ENCODE data around the gene OAS2. TPM values are rescaled to one million over a fixed set of nuclear protein-coding genes. Genes with fewer than 3 reads are reported as not detected.

The OAS2 gene
- polyA plus RNA-seq, 1 donor from 2014 or later: not detected

DNA sequence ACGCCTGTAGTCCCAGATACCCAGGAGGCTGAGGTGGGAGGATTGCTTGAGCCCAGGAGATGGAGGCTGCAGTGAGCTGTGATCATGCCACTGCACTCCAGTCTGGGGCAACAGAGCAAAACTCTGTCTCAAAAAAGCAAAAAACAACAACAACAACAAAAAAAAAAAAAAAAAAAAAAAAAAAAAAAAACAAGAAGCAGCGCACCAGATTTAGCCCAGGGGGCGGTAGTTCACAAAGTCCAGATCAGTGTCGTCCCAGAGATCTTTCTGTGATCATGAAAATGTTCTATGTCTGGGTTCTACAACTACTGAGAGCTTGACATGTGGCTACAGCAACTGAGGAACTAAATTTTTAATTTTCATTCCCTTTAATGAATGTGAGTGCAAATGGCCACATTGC, 27.4 kb downstream of the OAS2 start:
- no peaks in the 10 kb centered on the region for H4K20me1 ChIP-seq (ENCODE audit: insufficient read depth)
- no peaks in the 10 kb centered on the region for H3K79me2 ChIP-seq (replicated peaks; ENCODE audit: insufficient read depth, low read length)
- no peak overlapping the region for H3K4me2 ChIP-seq (ENCODE audit: low read length)
- no peak overlapping the region for H3K27ac ChIP-seq (ENCODE audit: low read length)
- H3K9me3 ChIP-seq (ENCODE audit: low read length): no peaks in the 10 kb centered on the region
- no peaks in the 10 kb centered on the region for H3F3A ChIP-seq (ENCODE audit: insufficient read depth, low read length, poor library complexity, severe bottlenecking)
- no peak overlapping the region for H2AFZ ChIP-seq (ENCODE audit: low read depth, low read length)
- TF ChIP-seq POLR2AphosphoS5 (IDR thresholded peaks at IDR 0.05) (no peak), EZH2 (IDR thresholded peaks at IDR 0.05; ENCODE audit: borderline replicate concordance, insufficient read depth, low read length, poor library complexity, severe bottlenecking) (no peak), TAF1 (IDR thresholded peaks at IDR 0.05; ENCODE audit: low read depth) (no peak), EP300 (conservative IDR thresholded peaks at IDR 0.05; ENCODE audit: poor library complexity, severe bottlenecking) (no peak)
- TF ChIP-seq, protein P1, sequence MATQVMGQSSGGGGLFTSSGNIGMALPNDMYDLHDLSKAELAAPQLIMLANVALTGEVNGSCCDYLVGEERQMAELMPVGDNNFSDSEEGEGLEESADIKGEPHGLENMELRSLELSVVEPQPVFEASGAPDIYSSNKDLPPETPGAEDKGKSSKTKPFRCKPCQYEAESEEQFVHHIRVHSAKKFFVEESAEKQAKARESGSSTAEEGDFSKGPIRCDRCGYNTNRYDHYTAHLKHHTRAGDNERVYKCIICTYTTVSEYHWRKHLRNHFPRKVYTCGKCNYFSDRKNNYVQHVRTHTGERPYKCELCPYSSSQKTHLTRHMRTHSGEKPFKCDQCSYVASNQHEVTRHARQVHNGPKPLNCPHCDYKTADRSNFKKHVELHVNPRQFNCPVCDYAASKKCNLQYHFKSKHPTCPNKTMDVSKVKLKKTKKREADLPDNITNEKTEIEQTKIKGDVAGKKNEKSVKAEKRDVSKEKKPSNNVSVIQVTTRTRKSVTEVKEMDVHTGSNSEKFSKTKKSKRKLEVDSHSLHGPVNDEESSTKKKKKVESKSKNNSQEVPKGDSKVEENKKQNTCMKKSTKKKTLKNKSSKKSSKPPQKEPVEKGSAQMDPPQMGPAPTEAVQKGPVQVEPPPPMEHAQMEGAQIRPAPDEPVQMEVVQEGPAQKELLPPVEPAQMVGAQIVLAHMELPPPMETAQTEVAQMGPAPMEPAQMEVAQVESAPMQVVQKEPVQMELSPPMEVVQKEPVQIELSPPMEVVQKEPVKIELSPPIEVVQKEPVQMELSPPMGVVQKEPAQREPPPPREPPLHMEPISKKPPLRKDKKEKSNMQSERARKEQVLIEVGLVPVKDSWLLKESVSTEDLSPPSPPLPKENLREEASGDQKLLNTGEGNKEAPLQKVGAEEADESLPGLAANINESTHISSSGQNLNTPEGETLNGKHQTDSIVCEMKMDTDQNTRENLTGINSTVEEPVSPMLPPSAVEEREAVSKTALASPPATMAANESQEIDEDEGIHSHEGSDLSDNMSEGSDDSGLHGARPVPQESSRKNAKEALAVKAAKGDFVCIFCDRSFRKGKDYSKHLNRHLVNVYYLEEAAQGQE (IDR thresholded peaks at IDR 0.05; ENCODE audit: borderline replicate concordance): no peak
- TF ChIP-seq, protein P2, sequence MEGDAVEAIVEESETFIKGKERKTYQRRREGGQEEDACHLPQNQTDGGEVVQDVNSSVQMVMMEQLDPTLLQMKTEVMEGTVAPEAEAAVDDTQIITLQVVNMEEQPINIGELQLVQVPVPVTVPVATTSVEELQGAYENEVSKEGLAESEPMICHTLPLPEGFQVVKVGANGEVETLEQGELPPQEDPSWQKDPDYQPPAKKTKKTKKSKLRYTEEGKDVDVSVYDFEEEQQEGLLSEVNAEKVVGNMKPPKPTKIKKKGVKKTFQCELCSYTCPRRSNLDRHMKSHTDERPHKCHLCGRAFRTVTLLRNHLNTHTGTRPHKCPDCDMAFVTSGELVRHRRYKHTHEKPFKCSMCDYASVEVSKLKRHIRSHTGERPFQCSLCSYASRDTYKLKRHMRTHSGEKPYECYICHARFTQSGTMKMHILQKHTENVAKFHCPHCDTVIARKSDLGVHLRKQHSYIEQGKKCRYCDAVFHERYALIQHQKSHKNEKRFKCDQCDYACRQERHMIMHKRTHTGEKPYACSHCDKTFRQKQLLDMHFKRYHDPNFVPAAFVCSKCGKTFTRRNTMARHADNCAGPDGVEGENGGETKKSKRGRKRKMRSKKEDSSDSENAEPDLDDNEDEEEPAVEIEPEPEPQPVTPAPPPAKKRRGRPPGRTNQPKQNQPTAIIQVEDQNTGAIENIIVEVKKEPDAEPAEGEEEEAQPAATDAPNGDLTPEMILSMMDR (IDR thresholded peaks at IDR 0.05; ENCODE audit: poor library complexity, severe bottlenecking): no peak
- H3K9ac ChIP-seq (ENCODE audit: low read length): no peak overlapping the region
- H3K27me3 ChIP-seq (ENCODE audit: insufficient read depth, low read depth, low read length): no peaks in the 10 kb centered on the region
- H3K36me3 ChIP-seq (ENCODE audit: insufficient read depth, low read length): no peaks in the 10 kb centered on the region
- no peak overlapping the region for H3K4me3 ChIP-seq (ENCODE audit: low read length)
- no peaks in the 10 kb centered on the region for H3K9me2 ChIP-seq (ENCODE audit: insufficient read depth, low read length)

DNA sequence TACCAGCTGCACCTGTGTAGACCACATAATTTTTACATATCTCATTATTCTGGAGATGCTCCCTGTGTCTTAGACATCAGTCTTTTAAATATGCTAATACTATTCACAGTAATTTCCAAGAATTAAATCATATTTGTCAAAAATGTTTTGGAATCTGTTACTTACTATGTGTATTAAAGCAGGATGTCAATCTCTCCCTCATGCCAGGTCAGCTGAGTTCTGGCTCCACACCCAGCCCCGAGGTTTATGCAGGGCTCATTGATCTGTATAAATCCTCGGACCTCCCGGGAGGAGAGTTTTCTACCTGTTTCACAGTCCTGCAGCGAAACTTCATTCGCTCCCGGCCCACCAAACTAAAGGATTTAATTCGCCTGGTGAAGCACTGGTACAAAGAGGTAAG, 27.9 kb downstream of the OAS2 start:
- Histone ChIP-seq H3F3A (ENCODE audit: insufficient read depth, low read length, poor library complexity, severe bottlenecking) (no peaks in the 10 kb centered on the region), H3K79me2 (replicated peaks; ENCODE audit: insufficient read depth, low read length) (no peaks in the 10 kb centered on the region), H3K9me2 (ENCODE audit: insufficient read depth, low read length) (no peaks in the 10 kb centered on the region), H3K9ac (ENCODE audit: low read length) (no peak overlapping the region), H3K27me3 (ENCODE audit: insufficient read depth, low read depth, low read length) (no peaks in the 10 kb centered on the region), H3K9me3 (ENCODE audit: low read length) (no peaks in the 10 kb centered on the region), H3K36me3 (ENCODE audit: insufficient read depth, low read length) (no peaks in the 10 kb centered on the region), H3K4me2 (ENCODE audit: low read length) (no peak overlapping the region), H3K27ac (ENCODE audit: low read length) (no peak overlapping the region), H4K20me1 (ENCODE audit: insufficient read depth) (no peaks in the 10 kb centered on the region), H2AFZ (ENCODE audit: low read depth, low read length) (no peak overlapping the region), H3K4me3 (ENCODE audit: low read length) (no peak overlapping the region)
- TF ChIP-seq EZH2 (IDR thresholded peaks at IDR 0.05; ENCODE audit: borderline replicate concordance, insufficient read depth, low read length, poor library complexity, severe bottlenecking): no peak
- TF ChIP-seq, protein P2 (IDR thresholded peaks at IDR 0.05; ENCODE audit: poor library complexity, severe bottlenecking): no peak
- no peak for TF ChIP-seq TAF1 (IDR thresholded peaks at IDR 0.05; ENCODE audit: low read depth)
- TF ChIP-seq POLR2AphosphoS5 (IDR thresholded peaks at IDR 0.05): no peak
- no peak for TF ChIP-seq MXI1 (conservative IDR thresholded peaks at IDR 0.05; ENCODE audit: poor library complexity, severe bottlenecking)
- TF ChIP-seq, protein P1 (IDR thresholded peaks at IDR 0.05; ENCODE audit: borderline replicate concordance): no peak
- no peak for TF ChIP-seq EP300 (conservative IDR thresholded peaks at IDR 0.05; ENCODE audit: poor library complexity, severe bottlenecking)
- no peak for TF ChIP-seq SMC3 (conservative IDR thresholded peaks at IDR 0.05; ENCODE audit: poor library complexity)
- TF ChIP-seq RAD21 (conservative IDR thresholded peaks at IDR 0.05): no peak

All from neural cell (in vitro differentiated cells).